ENCODE measurements around the gene CHAT. TPM values are rescaled to one million over a fixed set of nuclear protein-coding genes. Genes with fewer than 3 reads are reported as not detected.

CHAT gene
- total and polyA plus RNA-seq, 12 donors = not detected

DNA sequence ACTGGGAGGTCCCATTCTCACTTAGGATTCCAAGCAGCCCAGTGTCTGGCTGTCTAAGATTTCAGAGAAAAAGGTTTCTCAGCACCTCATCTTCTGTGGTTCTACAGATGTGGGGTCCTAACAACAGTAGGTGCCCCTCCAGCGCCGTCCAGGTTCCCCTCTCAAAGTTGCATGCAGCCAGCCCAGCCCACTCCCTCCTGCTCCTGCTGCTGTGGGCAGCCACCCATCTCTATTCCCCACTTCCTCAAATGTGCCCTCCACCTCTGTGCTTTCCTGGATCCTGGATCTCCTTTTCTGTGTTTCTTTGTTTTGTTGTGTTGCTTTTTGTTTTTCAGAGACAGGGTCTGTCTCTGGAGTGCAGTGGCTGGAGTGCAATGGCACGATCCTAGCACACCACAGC is 17.0 kb upstream of the CHAT start:
- WGBS, 4 donors = 58 to 68% (median 68%) methylated on average over 3 of the region's 3 CpGs
- H3K9me3 ChIP-seq (replicated peaks in 1 of 3) = no peaks in the 10 kb centered on the region
- no peak overlapping the region for H3K27ac ChIP-seq
- no peak for TF ChIP-seq POLR2A (IDR thresholded peaks at IDR 0.05)
- TF ChIP-seq, protein P1, sequence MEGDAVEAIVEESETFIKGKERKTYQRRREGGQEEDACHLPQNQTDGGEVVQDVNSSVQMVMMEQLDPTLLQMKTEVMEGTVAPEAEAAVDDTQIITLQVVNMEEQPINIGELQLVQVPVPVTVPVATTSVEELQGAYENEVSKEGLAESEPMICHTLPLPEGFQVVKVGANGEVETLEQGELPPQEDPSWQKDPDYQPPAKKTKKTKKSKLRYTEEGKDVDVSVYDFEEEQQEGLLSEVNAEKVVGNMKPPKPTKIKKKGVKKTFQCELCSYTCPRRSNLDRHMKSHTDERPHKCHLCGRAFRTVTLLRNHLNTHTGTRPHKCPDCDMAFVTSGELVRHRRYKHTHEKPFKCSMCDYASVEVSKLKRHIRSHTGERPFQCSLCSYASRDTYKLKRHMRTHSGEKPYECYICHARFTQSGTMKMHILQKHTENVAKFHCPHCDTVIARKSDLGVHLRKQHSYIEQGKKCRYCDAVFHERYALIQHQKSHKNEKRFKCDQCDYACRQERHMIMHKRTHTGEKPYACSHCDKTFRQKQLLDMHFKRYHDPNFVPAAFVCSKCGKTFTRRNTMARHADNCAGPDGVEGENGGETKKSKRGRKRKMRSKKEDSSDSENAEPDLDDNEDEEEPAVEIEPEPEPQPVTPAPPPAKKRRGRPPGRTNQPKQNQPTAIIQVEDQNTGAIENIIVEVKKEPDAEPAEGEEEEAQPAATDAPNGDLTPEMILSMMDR (IDR thresholded peaks at IDR 0.05) = no peak
- DNase-seq = no peak
- no peaks in the 10 kb centered on the region for H3K27me3 ChIP-seq
- H3K4me1 ChIP-seq (replicated peaks in 1 of 2) = no peaks in the 10 kb centered on the region
- H3K4me3 ChIP-seq = no peak overlapping the region
- intact Hi-C loops (cut with DNase I) = loop anchor here in 1 of 2 donors (10.0 kb wide), 1 partner anchor 628 kb away; no protein-coding TSS in a partner anchor
- no peaks in the 10 kb centered on the region for H3K36me3 ChIP-seq (replicated peaks in 1 of 2)

DNA sequence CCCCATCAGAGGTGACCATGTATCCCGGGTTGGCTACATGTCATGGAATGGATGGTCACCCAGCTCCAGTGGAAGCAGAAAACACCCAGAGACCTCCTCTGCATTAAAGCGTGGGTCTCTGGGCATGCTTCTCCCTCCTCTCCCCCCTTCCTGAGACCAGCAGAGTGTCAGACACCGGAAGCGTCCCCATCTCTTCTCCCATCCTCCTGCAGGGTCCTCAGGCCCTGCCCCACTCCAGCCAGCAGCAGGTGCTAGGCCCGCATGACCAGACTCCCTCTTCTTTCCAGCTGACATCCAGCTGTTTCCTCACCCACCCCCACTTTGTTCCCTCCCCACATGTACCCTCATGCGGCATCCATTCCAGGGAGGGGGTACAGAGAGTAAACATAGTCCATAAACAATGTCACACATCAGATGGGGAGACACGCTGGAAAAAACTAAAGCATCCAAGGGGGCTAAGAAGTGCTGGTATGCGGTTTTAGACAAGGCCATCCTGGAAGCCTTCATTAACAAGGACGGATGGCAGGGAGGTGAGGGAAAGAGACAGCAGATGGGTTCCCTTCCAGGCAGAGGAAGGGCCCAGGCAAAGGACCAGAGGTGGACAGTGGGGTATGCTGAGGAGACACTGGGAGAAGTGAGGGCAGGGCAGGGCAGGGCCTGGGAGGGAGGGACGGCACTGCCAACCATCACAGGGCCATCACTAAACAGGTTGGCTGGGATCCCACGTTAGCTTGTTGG is 16.2 kb upstream of the CHAT start:
- DNase-seq = peak in 1 of 7 donors; percentile 42
- 73 to 82% (median 77%) methylated on average over 8 to 11 of the region's 11 CpGs for WGBS, 4 donors
- TF ChIP-seq POLR2A (IDR thresholded peaks at IDR 0.05) = no peak
- no peaks in the 10 kb centered on the region for H3K36me3 ChIP-seq (replicated peaks in 1 of 2)
- no peaks in the 10 kb centered on the region for H3K27me3 ChIP-seq
- H3K9me3 ChIP-seq (replicated peaks in 1 of 3) = no peaks in the 10 kb centered on the region
- no peak overlapping the region for H3K27ac ChIP-seq
- no peaks in the 10 kb centered on the region for H3K4me1 ChIP-seq (replicated peaks in 1 of 2)
- intact Hi-C loops (cut with DNase I) = loop anchor here in 1 of 2 donors (10.0 kb wide), 1 partner anchor 627 kb away; no protein-coding TSS in a partner anchor
- H3K4me3 ChIP-seq = no peak overlapping the region

DNA sequence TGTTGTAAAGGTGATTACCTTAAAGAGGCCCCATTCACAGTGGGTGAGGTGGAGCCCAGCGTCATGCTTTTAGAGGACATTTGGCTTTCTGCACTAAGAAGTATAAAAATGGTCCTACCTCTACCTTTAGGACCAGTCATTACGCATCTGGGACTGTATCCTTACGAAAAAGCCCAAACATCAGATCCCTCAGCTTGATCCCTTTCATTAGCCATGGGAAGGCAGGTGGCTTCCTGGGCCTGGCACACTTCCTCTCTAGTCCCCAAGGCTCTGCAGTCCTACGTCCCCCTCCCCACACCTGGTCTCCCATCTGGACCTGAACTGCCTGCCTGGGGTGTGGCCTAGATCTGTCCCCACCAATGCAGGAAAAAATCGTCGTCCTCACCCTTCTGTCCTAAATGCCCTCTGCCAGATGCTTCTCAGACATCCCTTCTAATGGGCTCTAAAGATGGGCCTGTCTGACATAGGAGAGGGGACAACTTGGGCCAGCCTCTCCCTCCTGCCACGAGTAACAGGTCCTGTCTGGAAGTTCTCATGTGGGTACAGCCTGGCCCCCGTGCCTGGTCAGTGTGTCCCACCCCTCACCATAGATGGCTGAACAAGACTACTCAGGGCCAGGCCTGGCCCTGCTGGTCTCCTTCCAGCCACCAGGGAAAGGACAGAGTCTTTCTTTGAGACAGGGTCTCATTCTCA is 15.5 kb upstream of the CHAT start:
- Histone ChIP-seq H3K27ac (no peak overlapping the region), H3K4me1 (replicated peaks in 1 of 2) (no peaks in the 10 kb centered on the region), H3K9me3 (replicated peaks in 1 of 3) (no peaks in the 10 kb centered on the region), H3K27me3 (no peaks in the 10 kb centered on the region), H3K36me3 (replicated peaks in 1 of 2) (no peaks in the 10 kb centered on the region), H3K4me3 (no peak overlapping the region)
- WGBS, 4 donors = 56 to 78% (median 68%) methylated on average over 3 to 8 of the region's 8 CpGs
- intact Hi-C loops (cut with DNase I) = loop anchor here in 1 of 2 donors (10.0 kb wide), 1 partner anchor 626 kb away; no protein-coding TSS in a partner anchor
- DNase-seq = peak in 1 of 7 donors; percentile 23
- TF ChIP-seq, protein P1 (IDR thresholded peaks at IDR 0.05) = no peak
- no peak for TF ChIP-seq POLR2A (IDR thresholded peaks at IDR 0.05)

DNA sequence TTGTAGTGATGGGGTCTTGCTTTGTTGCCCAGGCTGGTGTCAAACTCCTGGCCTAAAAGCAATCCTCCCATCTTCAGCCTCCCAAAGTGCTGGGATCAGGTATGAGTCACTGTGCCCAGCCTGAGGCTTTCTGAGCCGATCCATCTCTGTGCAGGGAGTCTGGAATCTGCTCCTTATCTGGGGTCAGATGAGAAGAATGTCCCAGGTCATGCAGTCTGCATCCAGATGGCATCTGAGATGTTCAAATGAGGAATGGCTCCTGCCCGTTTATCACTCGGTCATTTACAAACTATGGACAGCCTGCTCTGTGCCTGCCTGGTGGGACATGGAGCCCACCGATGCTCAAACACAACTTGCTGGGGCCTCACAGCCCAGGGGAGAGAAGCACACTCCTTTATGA is 14.9 kb upstream of the CHAT start:
- no peaks in the 10 kb centered on the region for H3K27me3 ChIP-seq
- TF ChIP-seq POLR2A (IDR thresholded peaks at IDR 0.05) = no peak
- TF ChIP-seq, protein P1 (IDR thresholded peaks at IDR 0.05) = no peak
- H3K4me1 ChIP-seq (replicated peaks in 1 of 2) = no peaks in the 10 kb centered on the region
- no peak overlapping the region for H3K4me3 ChIP-seq
- H3K27ac ChIP-seq = no peak overlapping the region
- intact Hi-C loops (cut with DNase I) = loop anchor here in 1 of 2 donors (10.0 kb wide), 1 partner anchor 626 kb away; no protein-coding TSS in a partner anchor
- no peaks in the 10 kb centered on the region for H3K36me3 ChIP-seq (replicated peaks in 1 of 2)
- H3K9me3 ChIP-seq (replicated peaks in 1 of 3) = no peaks in the 10 kb centered on the region
- 18 to 51% (median 43%) methylated on average over 2 to 4 of the region's 4 CpGs for WGBS, 4 donors
- peak in 1 of 7 donors; percentile 39 for DNase-seq

Measured in adrenal gland (tissue), 12 donors.